GM18861 (cell line): ENCODE measurements around the gene TRRAP.
"Not testable (repeated sequence)": the region's sequence is repeated elsewhere in the genome, so short reads cannot be mapped to it uniquely, and the experiment has no call there.

Source experiments
- ATAC-seq: cut with Tn5 transposase; IDR thresholded peaks from one replicate; pipeline ENCODE4 v1.9.1; 2021; ENCODE audit not compliant: unreplicated experiment

TRRAP gene

GRCh38 chr7:99044858-99045257 is 166.5 kb downstream of the TRRAP start:
- ATAC-seq, result not testable (repeated sequence)

GRCh38 chr7:99046262-99046661 is 167.9 kb downstream of the TRRAP start:
- ATAC-seq, result not testable (repeated sequence)

- ATAC-seq, result no peak
Observed at GRCh38 chr7:99046722-99047121, 168.4 kb downstream of the TRRAP start.

- no peak for ATAC-seq
Observed at GRCh38 chr7:99047526-99048077, 169.3 kb downstream of the TRRAP start.

- no peak for ATAC-seq
Observed at GRCh38 chr7:99050971-99051370, 172.6 kb downstream of the TRRAP start.

- ATAC-seq, result no peak
Observed at GRCh38 chr7:99054781-99055180, 176.4 kb downstream of the TRRAP start.

GRCh38 chr7:99061001-99061776 is 182.9 kb downstream of the TRRAP start:
- ATAC-seq, result no peak
